ENCODE measurements around the gene SPATA13. TPM values are rescaled to one million over a fixed set of nuclear protein-coding genes. Genes with fewer than 3 reads are reported as not detected.

The SPATA13 gene
- total and polyA plus RNA-seq, 10 of the 15 experiments (the other 5 are each of a cell fraction or from before 2014, with no cell fraction given), result 2.4 to 11.1 (median 10.2) TPM

- TF ChIP-seq NFYB (IDR thresholded peaks at IDR 0.05; ENCODE audit: insufficient read depth, low read depth, low read length), result no peak
- TF ChIP-seq JUNB (IDR thresholded peaks at IDR 0.05), result no peak
- TF ChIP-seq RCOR1 (conservative IDR thresholded peaks at IDR 0.05; ENCODE audit: low read depth, low read length), result no peak
- no peak for TF ChIP-seq POLR2AphosphoS5 (IDR thresholded peaks at IDR 0.05; ENCODE audit: low read length)
- no peak for TF ChIP-seq RELB (IDR thresholded peaks at IDR 0.05; ENCODE audit: low read depth)
These were observed 127.3 kb downstream of the SPATA13 start (continued) for GRCh38 chr13:24287748-24288287.

GRCh38 chr13:24288870-24289269 is 128.3 kb downstream of the SPATA13 start:
- no peak for TF ChIP-seq SREBF1 (IDR thresholded peaks at IDR 0.05; ENCODE audit: low read length)
- no peaks in the 10 kb centered on the region for H3K79me2 ChIP-seq (ENCODE audit: control insufficient read depth, insufficient read depth, low read length)
- no peak overlapping the region for H2AFZ ChIP-seq (ENCODE audit: control insufficient read depth, low read depth, low read length)
- in situ Hi-C loops (cut with MboI), result no loop called here
- BruUV-seq (replicated peaks), result no TSS peak
- intact Hi-C loops (cut with micrococcal nuclease; ENCODE audit: unreplicated experiment), result no loop called here
- ChIA-PET SMC1A (ENCODE audit: uncharacterized antibody, unreplicated experiment) (interaction anchor here (1.4 kb wide), 1 partner anchor 18 kb away, joined by 3 read pairs; no protein-coding TSS in a partner anchor), RAD21 (ENCODE audit: unreplicated experiment) (interaction anchor here (1.9 kb wide), 1 partner anchor 14 kb away, joined by 4 read pairs; no protein-coding TSS in a partner anchor), CTCF (no interaction called here), POLR2A (interaction anchor here (1.1 to 1.8 kb wide), 2 partner anchors 14 to 15 kb away, joined by 3 to 7 read pairs; no protein-coding TSS in a partner anchor)
- no peaks in the 10 kb centered on the region for H3K9me3 ChIP-seq (replicated peaks; ENCODE audit: control insufficient read depth, insufficient read depth, low read length)
- H3K4me3 ChIP-seq, result no peak overlapping the region
- no peak overlapping the region for H3K27ac ChIP-seq (ENCODE audit: control insufficient read depth, insufficient read depth)
- no peaks in the 10 kb centered on the region for H3K4me1 ChIP-seq (ENCODE audit: control insufficient read depth, insufficient read depth, low read length)
- DNase-seq (ENCODE audit: low read depth, low spot score) (no peak), ATAC-seq (no peak), FAIRE-seq (no peak)
- 96% methylated on average over 5 of the region's 5 CpGs for WGBS (ENCODE audit: insufficient coverage, insufficient replicate concordance, low lambda C conversion rate, missing lambda C conversion rate)
- no peak overlapping the region for H3K4me2 ChIP-seq (ENCODE audit: control insufficient read depth, insufficient read depth)
- no peaks in the 10 kb centered on the region for H3K27me3 ChIP-seq (replicated peaks in 1 of 2; ENCODE audit: control insufficient read depth in 2 of 2, insufficient read depth in 2 of 2, low read length in 1 of 2)
- H3K36me3 ChIP-seq (ENCODE audit: control insufficient read depth in 2 of 2, insufficient read depth in 2 of 2, low read length in 1 of 2), result peaks cover 5 to 23% of the 10 kb centered on the region in 2 experiments
- no peaks in the 10 kb centered on the region for H4K20me1 ChIP-seq (ENCODE audit: control insufficient read depth, insufficient read depth)
- no peak overlapping the region for H3K9ac ChIP-seq (ENCODE audit: control insufficient read depth, insufficient read depth, low read length)

Data from GM12878 (cell line).